GM21447 (cell line): ENCODE data around the gene ZSCAN30.
A peak's percentile ranks its signal among the peaks of the same experiment; 100 is the strongest.
"Not testable (repeated sequence)": the region's sequence is repeated elsewhere in the genome, so short reads cannot be mapped to it uniquely, and the experiment has no call there.

Source experiments
- ATAC-seq: cut with Tn5 transposase; IDR thresholded peaks from one replicate; pipeline ENCODE4 v1.9.1; 2021; ENCODE audit not compliant: unreplicated experiment

Gene ZSCAN30

GRCh38 chr18:35239314-35239713 is 50.7 kb downstream of the ZSCAN30 start:
- no peak for ATAC-seq

- no peak for ATAC-seq
These were observed 53.3 kb downstream of the ZSCAN30 start for GRCh38 chr18:35236571-35237363.

GRCh38 chr18:35231052-35231451 is 59.0 kb downstream of the ZSCAN30 start:
- ATAC-seq: peak; percentile 97

- ATAC-seq: no peak
These were observed 62.8 kb downstream of the ZSCAN30 start for GRCh38 chr18:35227254-35227653.

GRCh38 chr18:35223797-35224196 is 66.2 kb downstream of the ZSCAN30 start:
- no peak for ATAC-seq

GRCh38 chr18:35220424-35220823 is 69.6 kb downstream of the ZSCAN30 start:
- ATAC-seq: no peak

GRCh38 chr18:35219331-35219730 is 70.7 kb downstream of the ZSCAN30 start:
- ATAC-seq: not testable (repeated sequence)

GRCh38 chr18:35216611-35217010 is 73.4 kb downstream of the ZSCAN30 start:
- ATAC-seq: not testable (repeated sequence)

GRCh38 chr18:35215026-35215425 is 75.0 kb downstream of the ZSCAN30 start:
- ATAC-seq: no peak

GRCh38 chr18:35205746-35206458 is 84.1 kb downstream of the ZSCAN30 start:
- ATAC-seq: not testable (repeated sequence)

GRCh38 chr18:35205199-35205712 is 84.8 kb downstream of the ZSCAN30 start:
- no peak for ATAC-seq

GRCh38 chr18:35203067-35203466 is 87.0 kb downstream of the ZSCAN30 start:
- no peak for ATAC-seq

GRCh38 chr18:35201256-35201931 is 88.6 kb downstream of the ZSCAN30 start:
- ATAC-seq: no peak
